LNCAP (cell line): ENCODE measurements around the gene GOSR2.

Source experiments
- TF ChIP-seq, protein P1 (sequence below): fragments of 450-650 bp; IDR thresholded peaks from 2 replicates; pipeline ENCODE4 v1.5.1; 2017; ENCODE audit warnings: mild to moderate bottlenecking

GOSR2 gene

DNA sequence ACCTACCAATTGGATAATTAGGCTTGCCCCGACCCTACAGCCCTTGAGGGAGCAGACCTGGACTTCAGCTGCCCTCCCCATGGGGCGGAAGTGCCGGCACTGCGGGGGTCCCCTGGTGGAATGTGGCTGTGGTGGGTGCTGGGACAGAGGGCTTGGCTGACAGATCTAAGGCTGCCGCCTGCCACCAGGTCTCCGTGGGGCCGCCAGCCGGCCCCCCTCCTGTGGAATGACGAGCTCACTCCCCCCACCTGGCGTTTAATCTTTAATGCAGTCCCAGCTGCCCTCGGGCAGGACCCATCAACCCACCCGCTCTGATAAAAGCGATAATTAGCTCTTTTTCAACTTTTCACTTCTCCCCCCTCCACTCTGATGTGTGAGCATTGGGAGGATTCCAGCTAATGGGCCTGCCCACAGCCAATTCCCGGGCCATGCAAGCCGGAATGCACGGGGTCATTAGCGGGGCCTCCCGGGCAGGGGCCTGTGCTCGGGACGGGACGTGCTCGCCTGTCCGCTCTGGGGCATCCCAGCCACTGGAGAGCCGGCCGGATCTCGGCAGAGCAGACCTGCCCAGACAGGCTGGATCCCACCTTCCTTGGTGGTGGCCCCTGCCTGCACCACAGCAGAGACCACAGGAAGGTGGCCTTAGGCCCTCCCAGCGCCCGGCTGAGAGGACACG, 28.3 kb upstream of the GOSR2 start:
- TF ChIP-seq, protein P1, sequence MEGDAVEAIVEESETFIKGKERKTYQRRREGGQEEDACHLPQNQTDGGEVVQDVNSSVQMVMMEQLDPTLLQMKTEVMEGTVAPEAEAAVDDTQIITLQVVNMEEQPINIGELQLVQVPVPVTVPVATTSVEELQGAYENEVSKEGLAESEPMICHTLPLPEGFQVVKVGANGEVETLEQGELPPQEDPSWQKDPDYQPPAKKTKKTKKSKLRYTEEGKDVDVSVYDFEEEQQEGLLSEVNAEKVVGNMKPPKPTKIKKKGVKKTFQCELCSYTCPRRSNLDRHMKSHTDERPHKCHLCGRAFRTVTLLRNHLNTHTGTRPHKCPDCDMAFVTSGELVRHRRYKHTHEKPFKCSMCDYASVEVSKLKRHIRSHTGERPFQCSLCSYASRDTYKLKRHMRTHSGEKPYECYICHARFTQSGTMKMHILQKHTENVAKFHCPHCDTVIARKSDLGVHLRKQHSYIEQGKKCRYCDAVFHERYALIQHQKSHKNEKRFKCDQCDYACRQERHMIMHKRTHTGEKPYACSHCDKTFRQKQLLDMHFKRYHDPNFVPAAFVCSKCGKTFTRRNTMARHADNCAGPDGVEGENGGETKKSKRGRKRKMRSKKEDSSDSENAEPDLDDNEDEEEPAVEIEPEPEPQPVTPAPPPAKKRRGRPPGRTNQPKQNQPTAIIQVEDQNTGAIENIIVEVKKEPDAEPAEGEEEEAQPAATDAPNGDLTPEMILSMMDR, result no peak

DNA sequence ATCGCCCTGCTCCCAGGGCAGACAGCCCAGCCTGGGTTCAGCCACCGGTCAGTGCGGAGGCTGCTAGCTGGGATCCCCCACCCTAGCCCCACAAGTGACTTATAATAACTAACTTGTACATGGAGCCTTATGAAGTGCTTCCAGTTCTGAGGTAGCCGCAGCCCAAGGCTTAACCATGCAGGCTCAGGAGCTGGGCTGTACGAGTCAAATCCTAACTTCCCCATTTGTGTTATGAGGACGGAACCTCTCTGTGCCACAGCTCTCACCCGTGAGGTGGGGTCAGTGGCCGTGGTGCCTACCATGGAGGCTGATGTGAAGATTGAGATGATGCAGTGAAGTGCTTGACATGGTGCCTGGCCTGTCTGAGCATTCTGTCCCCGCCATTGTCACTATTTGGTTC, 27.8 kb upstream of the GOSR2 start:
- TF ChIP-seq, protein P1, result no peak

DNA sequence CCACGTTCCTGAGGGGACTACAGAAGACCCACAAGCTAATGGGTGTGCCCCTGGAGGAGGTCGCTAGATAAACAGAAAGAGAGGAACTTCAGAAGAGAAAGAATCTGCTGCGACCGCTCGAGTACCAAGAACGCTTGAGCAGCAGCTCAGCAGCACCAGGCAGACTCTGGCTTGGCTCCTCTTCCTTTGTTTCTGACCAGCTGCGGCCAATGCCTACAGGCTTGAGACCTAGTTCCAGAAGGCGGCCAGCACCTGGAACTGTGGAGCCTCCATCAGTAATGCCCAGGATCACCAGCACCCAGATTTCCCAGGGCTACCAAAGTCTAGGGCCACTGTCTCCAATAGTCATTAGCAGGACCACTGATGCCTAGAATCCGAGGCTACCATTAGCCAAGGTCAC, 26.0 kb upstream of the GOSR2 start:
- TF ChIP-seq, protein P1, result no peak

DNA sequence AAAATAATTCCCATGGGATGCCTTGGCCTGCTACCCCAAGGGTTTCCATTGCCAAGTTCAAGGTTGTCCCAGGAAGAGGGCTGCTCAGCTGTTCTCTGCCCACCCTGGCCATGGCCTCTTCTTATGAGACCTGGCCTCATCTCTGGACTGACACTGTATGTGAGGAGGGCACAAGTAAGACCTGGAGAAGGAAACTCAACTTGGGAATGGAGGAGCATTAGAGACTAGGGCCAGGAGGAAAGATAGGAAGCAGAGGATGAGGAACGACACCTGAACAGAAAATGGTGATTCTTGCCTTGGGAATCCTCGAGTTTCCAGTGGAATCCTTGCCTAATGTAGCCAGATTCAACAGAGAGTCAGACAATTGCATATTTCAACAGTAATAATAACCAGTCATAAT, 24.6 kb upstream of the GOSR2 start:
- TF ChIP-seq, protein P1, result no peak

DNA sequence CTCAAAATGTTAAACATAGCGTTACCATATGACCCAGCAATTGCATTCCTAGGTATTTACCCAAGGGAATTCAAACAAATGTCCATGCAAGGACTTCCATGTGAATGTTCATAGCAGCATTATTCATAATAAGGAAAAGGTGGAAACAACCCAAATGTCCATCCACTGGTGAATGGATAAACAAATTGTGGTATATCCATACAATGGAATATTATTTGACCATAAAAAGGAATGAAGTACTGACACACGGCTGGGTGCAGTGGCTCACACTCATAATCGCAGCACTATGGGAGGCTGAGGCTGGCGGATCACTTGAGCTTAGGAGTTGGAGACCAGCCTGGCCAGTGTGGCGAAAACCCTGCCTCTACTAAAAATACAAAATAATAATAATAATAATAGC, 24.1 kb upstream of the GOSR2 start:
- TF ChIP-seq, protein P1, result no peak

DNA sequence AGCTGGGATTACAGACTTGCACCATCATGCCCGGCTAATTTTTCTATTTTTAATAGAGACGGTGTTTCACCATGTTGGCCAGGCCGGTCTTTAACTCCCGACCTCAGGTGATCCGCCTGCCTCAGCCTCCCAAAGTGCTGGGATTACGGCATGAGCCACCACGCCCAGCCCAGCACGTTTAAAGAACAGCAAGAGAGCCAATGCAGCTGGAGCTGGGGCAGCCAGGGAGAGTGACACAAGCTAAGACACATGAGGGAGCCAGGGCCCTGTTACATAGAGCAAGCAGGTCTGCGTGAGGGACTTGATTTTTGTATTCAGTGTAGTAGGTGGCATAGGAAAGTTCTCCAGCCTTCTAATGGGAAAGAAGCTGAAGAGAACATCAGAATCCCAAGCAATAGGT, 21.7 kb upstream of the GOSR2 start:
- TF ChIP-seq, protein P1, result no peak

DNA sequence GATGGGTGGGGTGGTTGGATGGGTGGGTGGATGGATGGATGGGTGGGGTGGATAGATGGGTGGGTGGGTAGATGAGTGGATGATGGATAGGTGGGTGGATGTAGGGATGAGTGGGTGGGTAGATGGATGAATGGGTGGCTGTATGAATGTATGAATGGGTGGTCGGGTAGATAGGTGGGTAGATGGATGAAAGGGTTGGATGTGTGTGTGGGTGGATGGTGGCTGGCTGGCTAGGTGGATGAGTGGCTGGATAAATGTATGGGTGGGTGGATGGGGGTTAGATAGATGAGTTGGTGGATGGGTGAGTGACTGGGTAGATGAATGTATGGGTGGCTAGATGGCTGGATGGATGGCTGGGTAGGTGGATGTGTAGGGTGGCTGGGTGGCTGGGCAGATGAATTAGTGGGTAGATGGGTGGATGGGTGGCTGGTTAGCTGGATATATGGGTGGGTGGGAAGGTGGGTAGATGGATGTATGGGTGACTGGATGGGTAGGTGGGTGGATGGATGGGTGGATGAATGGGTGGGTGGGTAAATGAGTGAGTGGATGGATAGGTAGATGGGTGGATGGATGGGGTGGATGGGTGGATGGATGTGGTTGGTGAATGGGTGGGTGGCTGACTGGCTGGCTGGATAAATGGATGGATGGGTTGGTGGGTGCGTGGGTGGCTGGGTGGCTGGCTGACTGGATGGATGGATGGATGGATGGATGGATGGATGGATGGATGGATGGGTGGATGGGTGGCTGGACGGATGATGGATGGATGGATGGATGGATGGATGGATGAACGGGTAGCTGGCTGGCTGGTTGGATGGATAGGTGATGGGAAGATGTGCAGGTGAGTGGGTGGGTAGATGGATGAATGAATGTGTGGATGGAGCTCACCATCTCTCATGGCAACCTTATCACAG, 18.9 kb upstream of the GOSR2 start:
- TF ChIP-seq, protein P1, result no peak
